ENCODE measurements around the gene RPUSD1.

RPUSD1 gene

GRCh38 chr16:813204-813915, 25.2 kb upstream of the RPUSD1 start:
- no peak for TF ChIP-seq ZNF274 (IDR thresholded peaks at IDR 0.05; ENCODE audit: low read depth, low read length)
- no peak overlapping the region for H3K4me3 ChIP-seq (ENCODE audit: low read length)

- TF ChIP-seq ZNF274 (IDR thresholded peaks at IDR 0.05; ENCODE audit: low read depth, low read length), result no peak
- peak overlapping the region; percentile 80 for H3K4me3 ChIP-seq (ENCODE audit: low read length)
Measured at GRCh38 chr16:808085-808386, 19.9 kb upstream of the RPUSD1 start.

DNA sequence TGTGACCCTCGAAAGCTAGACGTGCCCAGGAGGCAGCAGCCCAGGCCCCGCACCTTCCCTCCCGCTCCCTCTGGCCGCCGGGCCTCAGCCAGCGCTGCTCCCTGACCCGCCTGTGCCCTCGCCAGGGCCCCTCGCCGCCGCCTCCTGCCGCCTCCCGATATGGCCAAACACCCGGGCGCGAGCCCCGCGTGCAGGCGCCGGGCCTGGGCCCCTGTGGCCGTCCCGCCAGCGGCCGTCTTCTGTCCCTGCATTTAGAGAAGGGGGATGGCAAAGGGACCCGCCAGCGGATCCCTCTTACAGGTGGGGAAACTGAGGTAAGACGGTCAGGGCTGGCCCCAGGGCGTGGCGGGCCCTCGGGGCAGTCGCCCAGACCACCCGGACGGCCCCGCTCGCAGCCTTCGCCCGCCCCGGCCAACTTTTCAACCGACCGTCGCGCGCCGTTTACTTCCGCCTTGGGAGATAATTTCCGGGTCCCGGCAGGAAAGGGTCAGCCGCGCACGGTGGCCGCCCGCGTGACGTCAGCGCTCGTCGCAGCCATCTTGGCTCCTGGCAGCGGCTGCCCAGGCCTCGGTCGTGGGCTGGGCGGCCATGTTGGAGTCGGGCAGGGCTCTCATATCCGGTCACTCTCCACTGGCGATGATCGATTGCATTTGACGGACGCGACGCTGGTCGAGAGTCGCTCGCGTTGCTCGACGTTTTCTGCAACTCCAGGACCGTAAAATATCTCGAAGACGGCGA, 19.3 kb upstream of the RPUSD1 start:
- peak overlapping the region; percentile 80 for H3K4me3 ChIP-seq (ENCODE audit: low read length)
- TF ChIP-seq ZNF274 (IDR thresholded peaks at IDR 0.05; ENCODE audit: low read depth, low read length), result no peak

DNA sequence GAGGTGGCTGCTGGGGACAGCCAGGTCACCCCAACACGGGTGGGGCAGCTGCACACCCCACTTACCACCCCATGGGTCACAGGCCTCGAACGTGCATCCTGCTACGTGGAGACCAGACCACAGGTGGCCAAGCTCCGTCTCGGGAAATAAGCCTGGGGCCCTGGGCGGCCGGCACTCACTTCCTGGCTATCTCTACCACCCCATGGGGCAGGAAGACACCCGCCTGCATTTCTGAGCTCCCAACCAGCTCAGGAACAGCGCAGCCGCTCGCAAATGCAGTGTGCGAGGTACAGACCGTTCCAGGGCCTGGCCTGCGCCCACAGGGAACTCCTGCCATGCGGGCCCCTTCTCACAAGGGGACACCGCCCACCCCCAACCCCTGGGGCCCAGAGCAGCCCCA, 17.3 kb upstream of the RPUSD1 start:
- no peak for TF ChIP-seq ZNF274 (IDR thresholded peaks at IDR 0.05; ENCODE audit: low read depth, low read length)
- no peak overlapping the region for H3K4me3 ChIP-seq (ENCODE audit: low read length)

- no peak for TF ChIP-seq ZNF274 (IDR thresholded peaks at IDR 0.05; ENCODE audit: low read depth, low read length)
- no peak overlapping the region for H3K4me3 ChIP-seq (ENCODE audit: low read length)
Measured at GRCh38 chr16:804193-805048, 16.2 kb upstream of the RPUSD1 start.

- H3K4me3 ChIP-seq (ENCODE audit: low read length), result no peak overlapping the region
- no peak for TF ChIP-seq ZNF274 (IDR thresholded peaks at IDR 0.05; ENCODE audit: low read depth, low read length)
Measured at GRCh38 chr16:803754-804080, 15.5 kb upstream of the RPUSD1 start.

GRCh38 chr16:802914-803753, 15.0 kb upstream of the RPUSD1 start:
- TF ChIP-seq ZNF274 (IDR thresholded peaks at IDR 0.05; ENCODE audit: low read depth, low read length), result no peak
- no peak overlapping the region for H3K4me3 ChIP-seq (ENCODE audit: low read length)

GRCh38 chr16:802461-802860, 14.3 kb upstream of the RPUSD1 start:
- no peak overlapping the region for H3K4me3 ChIP-seq (ENCODE audit: low read length)
- no peak for TF ChIP-seq ZNF274 (IDR thresholded peaks at IDR 0.05; ENCODE audit: low read depth, low read length)

DNA sequence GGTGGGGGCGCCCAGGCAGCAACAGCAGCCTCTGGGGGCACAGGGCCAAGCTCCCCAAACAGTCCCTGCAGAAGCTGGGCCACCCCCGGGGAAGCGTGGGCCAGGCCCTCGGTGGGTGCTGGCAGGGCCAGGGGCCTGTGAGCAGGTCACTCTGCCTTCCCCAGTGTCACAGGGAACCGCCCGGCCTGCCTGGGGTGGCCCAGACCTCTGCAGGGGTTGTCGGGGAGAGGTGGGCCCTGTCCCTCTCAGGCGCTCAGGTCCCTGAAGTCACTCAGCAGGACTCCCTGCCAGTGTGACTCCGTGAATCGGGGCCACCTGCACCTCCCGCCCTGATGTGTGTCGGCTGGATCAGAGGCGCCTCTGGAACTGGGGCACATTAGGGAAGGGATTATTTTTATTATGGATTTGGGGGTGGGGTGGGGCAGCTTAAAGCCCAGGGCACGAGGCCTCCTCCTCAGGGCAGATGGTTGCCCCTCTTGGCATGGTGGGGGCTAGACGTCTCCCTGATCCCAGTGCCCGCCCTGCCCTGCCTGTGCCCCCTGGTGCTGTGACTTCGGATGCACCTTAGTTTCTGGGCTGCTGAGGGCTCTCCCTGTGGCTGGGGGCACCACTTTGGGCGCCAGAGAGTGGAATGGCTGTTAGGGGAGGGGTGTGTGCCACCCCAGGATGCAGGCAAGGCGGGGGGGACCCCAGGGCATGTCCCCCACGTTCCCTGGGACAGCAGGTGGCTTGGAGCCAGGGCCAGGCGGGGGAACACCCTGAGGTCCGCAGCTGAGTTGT, 13.6 kb upstream of the RPUSD1 start:
- TF ChIP-seq ZNF274 (IDR thresholded peaks at IDR 0.05; ENCODE audit: low read depth, low read length), result no peak
- H3K4me3 ChIP-seq (ENCODE audit: low read length), result no peak overlapping the region

DNA sequence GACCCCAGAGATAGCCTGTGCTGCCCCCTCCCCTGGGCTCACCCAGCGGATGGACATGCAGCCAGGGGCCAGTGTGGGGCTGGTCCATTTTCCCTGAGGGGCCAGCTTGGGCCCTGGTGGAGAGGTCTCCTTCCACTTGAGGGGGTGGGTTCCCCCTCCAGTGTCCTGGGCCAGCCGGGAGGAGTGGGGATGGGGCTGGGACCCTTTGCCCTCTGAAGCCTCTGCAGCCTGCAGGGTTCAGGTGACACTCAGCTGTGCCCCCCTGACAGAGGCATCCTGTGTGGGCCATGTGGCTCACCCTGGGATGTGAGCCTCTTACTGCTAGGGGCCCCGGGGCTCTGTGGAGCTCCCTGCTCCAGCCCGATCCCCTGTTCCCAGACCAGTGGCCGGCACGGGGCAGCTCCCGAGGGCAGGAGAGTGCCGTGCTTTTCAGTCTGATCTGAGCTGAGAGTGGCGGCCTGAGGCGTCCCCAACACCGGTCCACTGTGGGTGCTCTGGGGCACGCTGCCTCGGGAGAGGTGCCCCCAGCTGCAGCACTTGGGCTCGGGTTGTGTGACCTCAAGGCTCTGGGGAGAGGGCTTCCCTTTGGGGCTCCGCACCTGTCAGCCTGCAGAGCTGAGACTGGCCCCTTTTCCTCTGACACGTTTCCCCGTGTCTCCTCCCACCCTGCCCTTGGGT, 12.8 kb upstream of the RPUSD1 start:
- TF ChIP-seq ZNF274 (IDR thresholded peaks at IDR 0.05; ENCODE audit: low read depth, low read length), result no peak
- no peak overlapping the region for H3K4me3 ChIP-seq (ENCODE audit: low read length)

- no peak within 1 kb of the TSS for H3K4me3 ChIP-seq (ENCODE audit: low read length)
Measured at GRCh38 chr16:799948-800833, 12.0 kb upstream of the RPUSD1 start, which contains the start of gene GNG13. Gene GNG13, minus strand, starts transcription at chr16:800734. Its CDS starts 1,657 bp downstream, at chr16:799077.

More at GRCh38 chr16:799948-800833, 12.0 kb upstream of the RPUSD1 start, which contains the start of gene GNG13:
- no peak for TF ChIP-seq ZNF274 (IDR thresholded peaks at IDR 0.05; ENCODE audit: low read depth, low read length)

All from GM08714 (cell line).